BLaER1 treated with 17β-estradiol and CSF1 and Interleukin-3, amounts not matched to agents 10 nM and 100 nM (cell line): Measurements from ENCODE around the gene C1orf159.
"Not testable (repeated sequence)": the region's sequence is repeated elsewhere in the genome, so short reads cannot be mapped to it uniquely, and the experiment has no call there.

Experiments
- H3K27ac ChIP-seq, 11 experiments: shearing (Covaris generic); formaldehyde crosslinking; 2 replicates each; pipeline ENCODE4 v1.8.1; 2022
- H3K27me3 ChIP-seq, 11 experiments: shearing (Covaris generic); formaldehyde crosslinking; 2 replicates each; pipeline ENCODE4 v1.8.1; 2022
- H3K36me3 ChIP-seq, 11 experiments: shearing (Covaris generic); formaldehyde crosslinking; 2 replicates each; pipeline ENCODE4 v1.8.1; 2022
- H3K4me1 ChIP-seq, 10 experiments: shearing (Covaris generic); formaldehyde crosslinking; 2 replicates each; pipeline ENCODE4 v1.8.1; 2022
- H3K4me2 ChIP-seq, 11 experiments: shearing (Covaris generic); formaldehyde crosslinking; 2 replicates each; pipeline ENCODE4 v1.8.1; 2022
- H3K4me3 ChIP-seq, 10 experiments: shearing (Covaris generic); formaldehyde crosslinking; 2 replicates each; pipeline ENCODE4 v1.8.1; 2022
- H3K9ac ChIP-seq, 11 experiments: shearing (Covaris generic); formaldehyde crosslinking; 2 replicates each; pipeline ENCODE4 v1.8.1; 2022
- H3K9me3 ChIP-seq, 11 experiments: shearing (Covaris generic); formaldehyde crosslinking; replicated peaks in 1 of 11; 2 replicates each; pipeline ENCODE4 v1.8.1; 2022
- H4K20me1 ChIP-seq, 11 experiments: shearing (Covaris generic); formaldehyde crosslinking; 2 replicates each; pipeline ENCODE4 v1.8.1; 2022
- Cebpa-rat ChIP-seq, 11 experiments: shearing (Covaris generic); IDR thresholded peaks; 2 replicates each; pipeline ENCODE4 v1.8.1; 2022

The C1orf159 gene

DNA sequence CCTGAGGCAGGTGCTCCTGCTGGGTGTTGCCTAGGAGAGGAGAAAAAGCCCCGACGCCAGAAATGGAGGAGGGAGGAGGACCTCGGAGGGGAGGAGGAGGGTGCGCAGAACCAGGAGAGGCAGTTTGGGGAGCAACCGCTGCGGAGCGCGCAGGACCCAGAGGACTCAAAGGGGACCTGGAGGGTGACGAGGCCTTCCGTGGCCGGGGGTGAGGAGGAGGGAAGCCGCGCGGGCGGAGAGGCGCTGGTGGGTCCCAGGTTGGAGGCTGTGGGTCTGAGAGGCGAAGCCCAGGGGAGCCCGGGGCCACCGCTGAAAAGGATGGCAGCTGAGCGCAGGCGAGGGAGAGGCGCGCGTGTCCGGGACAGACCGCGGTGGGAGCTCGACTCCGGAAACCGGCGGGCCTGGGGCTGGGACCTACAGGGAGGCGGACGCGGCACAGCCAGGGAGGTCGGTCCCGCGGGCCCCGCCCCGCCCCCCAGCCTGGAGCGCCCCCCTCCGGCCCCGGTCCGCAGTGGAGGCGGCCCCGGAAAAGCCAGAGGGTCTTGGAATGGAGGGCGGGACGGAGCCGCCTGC is 56.9 kb downstream of the C1orf159 start:
- Histone ChIP-seq H3K9me3 (no peaks in the 10 kb centered on the region), H3K27ac (peak overlapping the region in 7 of 11 experiments; percentile 39 to 63 (median 51); a peak in 11 of 22 replicates), H4K20me1 (peaks cover 0 to 67% (median 30%) of the 10 kb centered on the region in 11 experiments; a peak in 17 of 22 replicates), H3K36me3 (peaks cover 0 to 15% (median 8%) of the 10 kb centered on the region in 11 experiments; a peak in 13 of 22 replicates), H3K4me3 (peak overlapping the region; percentile 54 to 73 (median 60)), H3K4me1 (peaks cover 43 to 65% (median 56%) of the 10 kb centered on the region in 10 experiments), H3K9ac (peak overlapping the region; percentile 15 to 76 (median 67); a peak in 20 of 22 replicates), H3K4me2 (peak overlapping the region; percentile 86 to 100 (median 95)), H3K27me3 (peaks cover 60 to 72% (median 68%) of the 10 kb centered on the region in 11 experiments)
- TF ChIP-seq Cebpa-rat (IDR thresholded peaks at IDR 0.05), result no peak

DNA sequence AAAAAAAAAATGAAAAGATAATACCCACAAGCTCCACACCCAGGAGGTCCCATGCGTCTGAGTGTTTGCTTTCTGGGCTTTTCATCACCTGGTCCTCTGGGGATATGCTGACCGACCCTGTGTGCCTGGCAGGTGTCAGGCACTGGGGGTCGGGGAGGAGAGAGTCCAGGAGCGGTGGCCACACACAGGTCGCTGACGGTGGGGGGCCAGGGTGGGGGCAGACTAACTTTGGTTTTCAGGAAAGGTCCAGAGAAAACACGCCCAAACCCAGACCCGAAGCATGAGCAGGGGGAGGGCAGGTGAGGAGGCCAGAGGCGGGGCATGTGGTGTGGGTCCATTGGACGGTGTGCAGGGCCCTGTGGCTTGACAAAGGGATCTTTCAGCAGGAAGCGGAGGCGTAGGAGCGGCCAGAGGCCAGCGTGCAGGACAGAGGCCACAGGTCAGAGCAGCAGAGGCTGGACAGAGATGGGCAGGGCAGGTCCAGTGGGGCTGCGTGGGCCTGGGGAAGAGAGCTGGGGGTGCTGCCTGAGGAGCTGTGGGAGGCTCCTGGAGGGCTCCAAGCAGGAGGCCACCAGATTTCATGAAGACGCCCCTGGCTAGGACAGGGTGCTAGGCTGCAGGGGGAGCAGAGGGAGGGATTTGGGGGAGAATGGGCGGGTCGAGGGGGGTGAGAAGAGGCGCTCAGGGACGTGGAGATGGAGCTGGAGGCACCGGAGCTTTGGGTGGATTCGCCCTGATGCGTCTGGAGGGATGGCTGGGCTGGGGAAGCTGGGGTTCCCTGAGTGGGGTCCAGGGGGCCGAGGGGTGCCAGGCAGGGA is 57.6 kb downstream of the C1orf159 start:
- Histone ChIP-seq H3K27me3 (peaks cover 60 to 68% (median 64%) of the 10 kb centered on the region in 11 experiments), H3K9me3 (no peaks in the 10 kb centered on the region), H3K4me2 (peak overlapping the region; percentile 86 to 100 (median 95)), H3K4me3 (peak overlapping the region; percentile 54 to 73 (median 60)), H4K20me1 (peaks cover 0 to 67% (median 27%) of the 10 kb centered on the region in 11 experiments; a peak in 16 of 22 replicates), H3K27ac (peak overlapping the region in 3 of 11 experiments; percentile 14 to 50 (median 44); a peak in 2 of 22 replicates), H3K36me3 (peaks cover 0 to 22% (median 14%) of the 10 kb centered on the region in 11 experiments; a peak in 13 of 22 replicates), H3K4me1 (peaks cover 37 to 58% (median 49%) of the 10 kb centered on the region in 10 experiments), H3K9ac (peak overlapping the region in 6 of 11 experiments; percentile 1 to 76 (median 72); a peak in 8 of 22 replicates)
- no peak for TF ChIP-seq Cebpa-rat (IDR thresholded peaks at IDR 0.05)

DNA sequence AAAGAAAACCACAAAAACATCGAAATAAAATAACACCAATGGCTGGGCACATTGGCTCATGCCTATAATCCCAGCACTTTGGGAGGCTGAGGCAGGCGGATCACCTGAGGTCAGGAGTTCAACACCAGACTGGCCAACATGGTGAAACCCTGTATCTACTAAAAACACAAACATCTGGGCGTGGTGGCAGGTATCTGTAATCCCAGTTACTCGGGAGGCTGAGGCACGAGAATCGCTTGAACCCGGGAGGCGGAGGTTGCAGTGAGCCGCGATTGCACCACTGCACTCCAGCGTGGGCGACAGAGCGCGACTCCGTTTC is 58.2 kb downstream of the C1orf159 start:
- H3K9ac ChIP-seq, H3K9me3 ChIP-seq, H3K27ac ChIP-seq: not testable (repeated sequence)
- TF ChIP-seq Cebpa-rat (IDR thresholded peaks at IDR 0.05), result peak in 3 of 11 experiments; percentile 34 to 68 (median 57); a peak in 3 of 22 replicates
- Histone ChIP-seq H3K27me3 (peaks cover 54 to 62% (median 58%) of the 10 kb centered on the region in 11 experiments), H3K4me3 (peak overlapping the region in 1 of 10 experiments; percentile 47; a peak in 1 of 20 replicates), H3K36me3 (peaks cover 0 to 28% (median 15%) of the 10 kb centered on the region in 11 experiments; a peak in 13 of 22 replicates), H4K20me1 (peaks cover 0 to 67% (median 21%) of the 10 kb centered on the region in 11 experiments; a peak in 15 of 22 replicates), H3K4me2 (peak overlapping the region; percentile 86 to 100 (median 95)), H3K4me1 (peaks cover 31 to 52% (median 43%) of the 10 kb centered on the region in 10 experiments)

DNA sequence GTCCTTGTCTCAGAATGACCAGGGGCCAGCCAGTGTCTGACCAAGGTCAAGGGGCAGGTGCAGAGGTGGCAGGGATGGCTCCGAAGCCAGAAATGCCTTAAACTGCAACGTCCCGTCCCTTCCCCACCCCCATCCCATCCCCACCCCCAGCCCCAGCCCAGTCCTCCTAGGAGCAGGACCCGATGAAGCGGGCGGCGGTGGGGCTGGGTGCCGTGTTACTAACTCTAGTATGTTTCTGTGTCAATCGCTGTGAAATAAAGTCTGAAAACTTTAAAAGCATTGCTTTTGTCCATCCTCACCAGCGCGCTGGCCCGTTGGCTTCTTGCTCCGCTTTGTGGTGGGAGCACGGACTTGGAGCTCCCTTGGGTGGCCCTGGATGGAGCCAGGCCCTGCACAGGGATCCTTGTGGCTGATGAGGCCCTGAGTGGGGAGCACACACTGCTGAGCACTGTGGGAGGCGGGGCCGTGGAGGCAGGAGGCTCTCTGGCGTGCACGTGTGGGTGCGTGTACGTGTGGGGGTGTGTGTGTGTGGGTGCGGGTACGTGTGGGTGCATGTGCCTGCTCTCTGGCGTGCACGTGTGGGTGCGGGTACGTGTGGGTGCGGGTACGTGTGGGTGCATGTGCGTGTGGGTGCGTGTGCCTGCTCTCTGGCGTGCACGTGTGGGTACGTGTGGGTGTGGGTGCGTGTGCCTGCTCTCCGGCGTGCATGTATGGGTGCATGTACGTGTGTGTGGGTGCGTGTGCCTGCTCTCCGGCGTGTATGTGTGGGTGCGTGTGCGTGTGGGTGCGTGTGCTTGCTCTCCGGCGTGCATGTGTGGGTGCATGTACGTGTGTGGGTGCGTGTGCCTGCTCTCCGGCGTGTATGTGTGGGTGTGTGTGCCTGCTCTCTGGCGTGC is 59.8 kb downstream of the C1orf159 start:
- no peak overlapping the region for H3K27ac ChIP-seq
- peaks cover 0 to 68% (median 19%) of the 10 kb centered on the region in 11 experiments; a peak in 15 of 22 replicates for H4K20me1 ChIP-seq
- peaks cover 7 to 45% (median 29%) of the 10 kb centered on the region in 11 experiments; a peak in 17 of 22 replicates for H3K36me3 ChIP-seq
- H3K27me3 ChIP-seq, result peaks cover 39 to 47% (median 43%) of the 10 kb centered on the region in 11 experiments
- no peak for TF ChIP-seq Cebpa-rat (IDR thresholded peaks at IDR 0.05)
- no peaks in the 10 kb centered on the region for H3K9me3 ChIP-seq
- H3K9ac ChIP-seq, result no peak overlapping the region
- H3K4me2 ChIP-seq, result no peak overlapping the region
- no peak overlapping the region for H3K4me3 ChIP-seq
- H3K4me1 ChIP-seq, result peaks cover 24 to 38% (median 32%) of the 10 kb centered on the region in 10 experiments

DNA sequence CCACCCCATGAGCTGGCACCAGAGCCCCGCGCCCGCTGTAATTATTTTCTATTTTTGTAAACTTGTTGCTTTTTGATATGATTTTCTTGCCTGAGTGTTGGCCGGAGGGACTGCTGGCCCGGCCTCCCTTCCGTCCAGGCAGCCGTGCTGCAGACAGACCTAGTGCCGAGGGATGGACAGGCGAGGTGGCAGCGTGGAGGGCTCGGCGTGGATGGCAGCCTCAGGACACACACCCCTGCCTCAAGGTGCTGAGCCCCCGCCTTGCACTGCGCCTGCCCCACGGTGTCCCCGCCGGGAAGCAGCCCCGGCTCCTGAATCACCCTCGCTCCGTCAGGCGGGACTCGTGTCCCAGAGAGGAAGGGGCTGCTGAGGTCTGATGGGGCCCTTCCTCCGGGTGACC is 60.9 kb downstream of the C1orf159 start:
- Histone ChIP-seq H3K27me3 (peaks cover 28 to 36% (median 32%) of the 10 kb centered on the region in 11 experiments), H3K9ac (no peak overlapping the region), H3K27ac (no peak overlapping the region), H3K4me1 (peaks cover 18 to 36% (median 29%) of the 10 kb centered on the region in 10 experiments), H3K4me2 (no peak overlapping the region), H3K4me3 (no peak overlapping the region), H4K20me1 (peaks cover 0 to 69% (median 16%) of the 10 kb centered on the region in 11 experiments; a peak in 14 of 22 replicates), H3K36me3 (peaks cover 7 to 53% (median 29%) of the 10 kb centered on the region in 11 experiments; a peak in 17 of 22 replicates), H3K9me3 (no peaks in the 10 kb centered on the region)
- no peak for TF ChIP-seq Cebpa-rat (IDR thresholded peaks at IDR 0.05)

DNA sequence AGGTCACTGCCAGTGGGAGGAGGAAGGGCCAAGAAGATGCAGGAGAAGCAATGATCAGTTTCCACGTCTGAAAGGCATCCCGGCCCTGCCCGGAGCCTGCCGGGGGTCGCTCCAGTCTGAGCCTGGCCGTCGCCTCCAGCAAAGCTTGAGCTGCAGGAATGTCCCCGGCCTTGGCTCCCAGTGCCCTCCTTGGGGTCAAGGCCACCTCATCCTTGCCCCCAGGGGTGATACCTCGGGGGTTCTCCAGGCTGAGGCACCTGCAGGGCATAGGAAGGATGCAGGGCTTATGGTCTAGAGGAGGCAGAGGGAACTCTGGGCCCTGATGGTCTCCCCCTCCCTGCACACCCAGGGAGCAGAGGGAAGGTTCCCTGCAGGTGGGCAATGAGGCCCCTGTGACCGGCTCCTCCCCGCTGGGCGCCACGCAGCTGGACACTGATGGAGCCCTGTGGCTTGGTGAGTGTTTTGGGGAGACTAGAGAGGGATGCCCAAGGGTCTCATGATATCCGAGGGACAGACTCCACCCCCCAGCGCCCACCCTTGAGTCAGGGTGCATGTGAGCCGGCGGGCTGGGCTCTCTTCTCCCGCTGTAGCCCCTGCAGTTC is 61.7 kb downstream of the C1orf159 start:
- H3K4me3 ChIP-seq, result no peak overlapping the region
- H3K27me3 ChIP-seq, result peaks cover 23 to 30% (median 27%) of the 10 kb centered on the region in 11 experiments
- no peak overlapping the region for H3K27ac ChIP-seq
- TF ChIP-seq Cebpa-rat (IDR thresholded peaks at IDR 0.05), result no peak
- H3K4me2 ChIP-seq, result no peak overlapping the region
- H4K20me1 ChIP-seq, result peaks cover 0 to 64% (median 12%) of the 10 kb centered on the region in 11 experiments; a peak in 11 of 22 replicates
- H3K9me3 ChIP-seq, result no peaks in the 10 kb centered on the region
- H3K9ac ChIP-seq, result 0 out of 22 replicates have a peak overlapping the region, but pooled peaks of 1 of the 11 experiments have one; percentile 3
- H3K4me1 ChIP-seq, result peaks cover 15 to 31% (median 25%) of the 10 kb centered on the region in 10 experiments
- H3K36me3 ChIP-seq, result peaks cover 7 to 56% (median 29%) of the 10 kb centered on the region in 11 experiments; a peak in 17 of 22 replicates

DNA sequence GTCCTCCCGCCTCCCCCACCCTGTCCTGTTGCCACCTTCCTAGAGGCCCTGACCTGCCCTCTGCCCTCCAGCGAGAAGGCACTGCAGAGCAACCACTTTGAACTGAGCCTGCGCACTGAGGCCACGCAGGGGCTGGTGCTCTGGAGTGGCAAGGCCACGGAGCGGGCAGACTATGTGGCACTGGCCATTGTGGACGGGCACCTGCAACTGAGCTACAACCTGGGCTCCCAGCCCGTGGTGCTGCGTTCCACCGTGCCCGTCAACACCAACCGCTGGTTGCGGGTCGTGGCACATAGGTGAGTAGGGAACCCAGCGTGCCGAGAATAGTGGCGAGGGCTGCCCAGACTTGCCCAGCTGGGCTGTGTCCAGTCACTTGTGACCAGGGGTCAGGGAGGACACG is 62.2 kb downstream of the C1orf159 start:
- H3K9ac ChIP-seq, result no peak overlapping the region
- H3K4me3 ChIP-seq, result no peak overlapping the region
- peaks cover 19 to 26% (median 22%) of the 10 kb centered on the region in 11 experiments for H3K27me3 ChIP-seq
- peaks cover 11 to 27% (median 21%) of the 10 kb centered on the region in 10 experiments for H3K4me1 ChIP-seq
- H3K36me3 ChIP-seq, result peaks cover 7 to 57% (median 29%) of the 10 kb centered on the region in 11 experiments; a peak in 17 of 22 replicates
- H3K4me2 ChIP-seq, result no peak overlapping the region
- no peaks in the 10 kb centered on the region for H3K9me3 ChIP-seq
- TF ChIP-seq Cebpa-rat (IDR thresholded peaks at IDR 0.05), result no peak
- H3K27ac ChIP-seq, result no peak overlapping the region
- H4K20me1 ChIP-seq, result peaks cover 0 to 60% (median 10%) of the 10 kb centered on the region in 11 experiments; a peak in 11 of 22 replicates
